Stimulated activated naive CD8-positive, alpha-beta T cell treated with anti-CD3 and anti-CD28 coated beads, Interleukin-15, amount 100 ng/mL, for 72 hours (primary cell): Measurements from ENCODE around the gene PUS1.
"Not testable (repeated sequence)": the region's sequence is repeated elsewhere in the genome, so short reads cannot be mapped to it uniquely, and the experiment has no call there.

Source experiments
- ATAC-seq: fragments of 150-1000 bp; cut with Tn5 transposase; 2 replicates; pipeline ENCODE4 v1.10.0; 2021; ENCODE audit warnings: mild to moderate bottlenecking, moderate library complexity
- DNase-seq, 2 donors: peaks; one replicate each; pipeline ENCODE4 v3.0.0; 2021 to 2022
- H3K27ac Mint-ChIP-seq, 2 donors: one replicate each; pipeline ENCODE4 v1.8.0; 2022; ENCODE audit warnings: mild to moderate bottlenecking in 2 of 2, mixed read lengths in 2 of 2, moderate library complexity in 2 of 2
- H3K27me3 Mint-ChIP-seq: one replicate; pipeline ENCODE4 v1.8.0; 2022; ENCODE audit warnings: mixed read lengths
- H3K4me1 Mint-ChIP-seq: one replicate; pipeline ENCODE4 v1.8.0; 2022; ENCODE audit warnings: mild to moderate bottlenecking, mixed read lengths
- H3K4me3 Mint-ChIP-seq, 2 donors: one replicate each; pipeline ENCODE4 v1.8.0; 2022; ENCODE audit warnings: mild to moderate bottlenecking in 2 of 2, mixed read lengths in 2 of 2, moderate library complexity in 1 of 2
- H3K9me3 Mint-ChIP-seq, 2 donors: one replicate each; pipeline ENCODE4 v1.8.0; 2022; ENCODE audit warnings: mixed read lengths in 2 of 2

PUS1 gene

DNA sequence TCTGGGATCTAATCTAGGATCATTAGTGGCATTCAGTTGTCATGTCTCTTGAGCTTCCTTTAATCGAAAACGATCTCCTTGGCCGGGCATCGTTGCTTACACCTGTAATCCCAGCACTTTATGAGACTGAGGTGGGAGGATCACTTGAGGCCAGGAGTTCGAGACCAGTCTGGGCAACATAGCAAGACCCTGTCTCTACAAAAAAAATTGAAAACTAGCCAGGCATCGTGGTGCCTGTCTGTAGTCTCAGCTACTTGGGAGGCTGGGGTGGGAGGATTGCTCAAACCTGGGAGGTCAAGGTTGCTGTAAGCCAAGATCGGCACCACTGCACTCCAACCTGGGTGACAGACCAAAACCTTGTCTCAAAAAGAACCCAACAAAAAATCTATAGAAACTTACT is 9.0 kb downstream of the PUS1 start:
- no peak overlapping the region for H3K27ac Mint-ChIP-seq
- ATAC-seq (no peak), DNase-seq (no peak)
- peaks cover 7% of the 10 kb centered on the region for H3K4me1 Mint-ChIP-seq
- no peak overlapping the region for H3K4me3 Mint-ChIP-seq
- H3K9me3 Mint-ChIP-seq, result no peaks in the 10 kb centered on the region
- no peaks in the 10 kb centered on the region for H3K27me3 Mint-ChIP-seq

DNA sequence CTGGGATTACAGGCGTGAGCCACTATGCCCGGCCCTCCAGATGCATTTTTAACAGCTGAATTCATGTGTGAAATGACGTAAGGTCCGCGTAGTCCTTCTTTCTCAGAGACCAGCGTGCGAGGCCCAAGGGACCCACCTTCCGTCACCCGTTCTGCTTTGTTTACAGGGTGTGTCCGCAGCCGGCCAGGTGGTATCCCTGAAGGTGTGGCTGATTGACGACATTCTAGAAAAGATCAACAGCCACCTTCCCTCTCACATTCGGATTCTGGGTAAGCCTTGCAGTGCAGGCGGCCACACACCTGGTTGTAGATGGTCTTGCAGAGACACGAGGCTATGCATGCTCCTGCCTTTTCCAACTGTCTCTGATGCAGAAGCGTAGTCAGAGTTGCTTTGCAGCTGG is 9.9 kb downstream of the PUS1 start:
- ATAC-seq (no peak), DNase-seq (no peak)
- no peaks in the 10 kb centered on the region for H3K4me1 Mint-ChIP-seq
- H3K27ac Mint-ChIP-seq, result no peak overlapping the region
- H3K27me3 Mint-ChIP-seq, result no peaks in the 10 kb centered on the region
- no peaks in the 10 kb centered on the region for H3K9me3 Mint-ChIP-seq
- H3K4me3 Mint-ChIP-seq, result no peak overlapping the region

DNA sequence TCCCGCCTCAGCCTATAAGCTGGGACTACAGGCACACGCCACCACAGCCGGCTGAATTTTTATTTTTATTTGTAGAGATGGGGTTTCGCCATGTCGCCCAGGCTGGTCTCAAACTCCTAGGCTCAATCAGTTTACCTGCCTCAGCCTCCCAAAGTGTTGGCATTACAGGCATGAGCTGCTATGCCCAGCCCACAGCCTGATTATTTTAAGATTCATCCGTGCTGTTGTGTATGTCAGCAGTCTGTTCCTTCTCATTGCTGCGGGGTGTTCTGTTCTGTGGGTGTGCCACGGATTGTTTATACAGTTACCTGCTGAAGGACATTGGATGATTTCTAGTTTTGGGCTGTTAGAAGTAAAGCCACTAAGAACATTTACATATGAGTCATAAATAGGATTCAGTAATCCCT is 11.1 kb downstream of the PUS1 start:
- Mint-ChIP-seq H3K4me1 (no peaks in the 10 kb centered on the region), H3K27ac (no peak overlapping the region), H3K27me3 (no peaks in the 10 kb centered on the region), H3K4me3 (no peak overlapping the region), H3K9me3 (no peaks in the 10 kb centered on the region)
- ATAC-seq (no peak), DNase-seq (no peak)

DNA sequence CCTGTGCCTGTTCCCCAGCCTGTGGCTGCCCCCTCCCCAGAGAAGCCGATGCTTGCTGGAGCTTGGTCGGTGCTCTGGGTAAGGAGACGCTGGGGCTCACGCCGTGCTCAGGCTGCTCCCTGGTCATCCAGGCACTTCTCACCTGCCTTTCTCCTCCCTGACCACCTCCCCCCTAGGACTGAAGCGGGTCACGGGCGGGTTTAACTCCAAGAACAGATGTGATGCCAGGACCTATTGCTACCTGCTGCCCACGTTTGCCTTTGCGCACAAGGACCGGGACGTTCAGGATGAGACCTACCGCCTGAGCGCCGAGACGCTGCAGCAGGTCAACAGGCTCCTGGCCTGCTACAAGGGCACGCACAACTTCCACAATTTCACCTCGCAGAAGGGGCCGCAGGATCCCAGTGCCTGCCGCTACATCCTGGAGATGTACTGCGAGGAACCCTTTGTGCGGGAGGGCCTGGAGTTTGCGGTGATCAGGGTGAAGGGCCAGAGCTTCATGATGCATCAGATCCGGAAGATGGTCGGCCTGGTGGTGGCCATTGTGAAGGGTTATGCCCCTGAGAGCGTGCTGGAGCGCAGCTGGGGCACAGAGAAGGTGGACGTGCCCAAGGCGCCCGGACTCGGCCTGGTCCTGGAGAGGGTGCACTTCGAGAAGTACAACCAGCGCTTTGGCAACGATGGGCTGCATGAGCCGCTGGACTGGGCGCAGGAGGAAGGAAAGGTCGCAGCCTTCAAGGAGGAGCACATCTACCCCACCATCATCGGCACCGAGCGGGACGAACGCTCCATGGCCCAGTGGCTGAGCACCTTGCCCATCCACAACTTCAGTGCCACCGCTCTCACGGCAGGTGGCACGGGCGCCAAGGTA is 12.3 kb downstream of the PUS1 start:
- ATAC-seq (no peak), DNase-seq (no peak)
- Mint-ChIP-seq H3K4me1 (no peaks in the 10 kb centered on the region), H3K4me3 (no peak overlapping the region), H3K27me3 (no peaks in the 10 kb centered on the region), H3K27ac (peak overlapping the region in 1 of 2 donors; percentile 80), H3K9me3 (no peaks in the 10 kb centered on the region)

DNA sequence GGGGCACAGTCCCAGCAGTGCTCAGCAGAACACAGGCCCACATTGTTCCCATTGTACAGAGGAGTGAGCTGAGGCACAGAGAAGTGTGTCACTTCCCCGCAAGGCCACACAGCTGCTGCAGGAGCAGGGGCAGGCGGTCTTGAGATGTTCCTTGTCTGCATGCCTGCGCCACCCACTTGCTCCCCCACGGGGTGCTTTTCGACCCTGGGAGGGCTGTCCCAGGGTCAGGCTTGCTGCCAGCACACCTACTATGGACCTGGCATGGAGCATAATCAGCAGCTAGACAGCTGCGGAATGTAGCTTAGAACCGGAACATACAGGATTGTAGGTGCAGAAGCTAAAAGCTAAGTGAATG is 12.9 kb downstream of the PUS1 start:
- DNase-seq (no peak), ATAC-seq (no peak)
- no peaks in the 10 kb centered on the region for H3K4me1 Mint-ChIP-seq
- H3K27me3 Mint-ChIP-seq, result no peaks in the 10 kb centered on the region
- H3K4me3 Mint-ChIP-seq, result no peak overlapping the region
- H3K27ac Mint-ChIP-seq, result peak overlapping the region in 1 of 2 donors; percentile 54
- no peaks in the 10 kb centered on the region for H3K9me3 Mint-ChIP-seq

DNA sequence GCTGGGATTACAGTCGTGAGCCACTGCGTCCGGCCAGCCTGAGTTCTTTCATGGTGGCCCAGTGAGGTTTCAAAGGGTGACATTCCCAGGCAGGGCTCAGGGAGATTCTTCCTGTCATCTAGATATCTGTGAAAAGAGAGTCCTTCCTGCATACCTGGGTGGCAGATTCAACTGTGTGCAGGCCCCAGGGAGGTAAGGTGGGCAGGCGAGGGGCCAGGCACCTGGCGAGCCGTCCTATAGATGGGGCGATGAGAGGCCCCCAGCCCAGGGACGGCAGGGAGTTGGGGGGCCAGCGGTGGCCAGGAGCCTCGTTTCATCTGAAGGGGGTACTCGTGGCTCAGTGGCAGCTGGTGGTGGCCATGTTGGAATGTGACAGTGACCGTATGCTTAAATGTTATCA is 13.6 kb downstream of the PUS1 start:
- DNase-seq (no peak), ATAC-seq (no peak)
- Mint-ChIP-seq H3K4me3 (no peak overlapping the region), H3K27ac (no peak overlapping the region), H3K9me3 (no peaks in the 10 kb centered on the region), H3K4me1 (peaks cover 3% of the 10 kb centered on the region), H3K27me3 (no peaks in the 10 kb centered on the region)

DNA sequence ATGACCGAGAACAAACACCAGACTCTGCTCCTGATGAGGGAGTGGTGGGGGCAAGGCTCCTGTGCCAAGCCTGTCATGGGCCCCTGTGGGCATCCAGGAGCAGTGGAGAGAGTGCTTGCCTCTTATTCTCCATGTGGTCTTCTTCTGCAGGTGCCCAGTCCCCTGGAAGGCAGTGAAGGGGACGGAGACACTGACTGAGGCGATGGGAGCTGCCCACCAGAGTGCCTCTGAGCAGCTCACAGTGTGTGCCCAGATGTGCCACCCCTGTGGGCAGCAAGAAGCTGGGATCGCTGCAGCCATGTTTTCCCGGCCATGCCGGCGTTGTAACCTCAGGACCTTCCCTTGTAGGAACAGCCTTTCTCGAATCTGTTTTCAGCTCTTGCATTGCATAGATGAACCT is 14.3 kb downstream of the PUS1 start:
- H3K27ac Mint-ChIP-seq, result no peak overlapping the region
- H3K4me1 Mint-ChIP-seq, result peaks cover 11% of the 10 kb centered on the region
- H3K27me3 Mint-ChIP-seq, result no peaks in the 10 kb centered on the region
- ATAC-seq (no peak), DNase-seq (peak in 1 of 2 donors; percentile 3)
- no peaks in the 10 kb centered on the region for H3K9me3 Mint-ChIP-seq
- H3K4me3 Mint-ChIP-seq, result no peak overlapping the region

DNA sequence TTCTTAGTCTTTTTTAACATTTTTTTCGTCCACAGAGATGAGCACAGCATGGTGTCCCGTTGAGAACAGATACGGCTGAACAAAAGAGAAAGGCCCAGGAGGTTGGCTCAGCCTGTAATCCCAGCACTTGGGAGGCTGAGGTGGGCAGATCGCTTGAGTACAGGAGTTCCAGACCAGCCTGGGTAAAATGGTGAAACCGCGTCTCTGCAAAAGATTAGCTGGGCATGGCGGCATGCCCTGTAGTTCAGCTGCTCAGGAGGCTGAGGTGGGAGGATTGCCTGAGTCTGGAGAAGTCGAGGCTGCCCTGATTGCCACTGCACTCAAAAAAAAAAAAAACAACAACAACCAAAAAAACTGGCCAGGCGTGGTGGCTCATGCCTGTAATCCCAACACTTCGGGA is 14.8 kb downstream of the PUS1 start:
- H3K4me1 Mint-ChIP-seq, result peaks cover 15% of the 10 kb centered on the region
- H3K27me3 Mint-ChIP-seq, result no peaks in the 10 kb centered on the region
- H3K9me3 Mint-ChIP-seq, result no peaks in the 10 kb centered on the region
- no peak overlapping the region for H3K4me3 Mint-ChIP-seq
- no peak overlapping the region for H3K27ac Mint-ChIP-seq
- DNase-seq, result peak in 1 of 2 donors; percentile 4
- ATAC-seq, result no peak

DNA sequence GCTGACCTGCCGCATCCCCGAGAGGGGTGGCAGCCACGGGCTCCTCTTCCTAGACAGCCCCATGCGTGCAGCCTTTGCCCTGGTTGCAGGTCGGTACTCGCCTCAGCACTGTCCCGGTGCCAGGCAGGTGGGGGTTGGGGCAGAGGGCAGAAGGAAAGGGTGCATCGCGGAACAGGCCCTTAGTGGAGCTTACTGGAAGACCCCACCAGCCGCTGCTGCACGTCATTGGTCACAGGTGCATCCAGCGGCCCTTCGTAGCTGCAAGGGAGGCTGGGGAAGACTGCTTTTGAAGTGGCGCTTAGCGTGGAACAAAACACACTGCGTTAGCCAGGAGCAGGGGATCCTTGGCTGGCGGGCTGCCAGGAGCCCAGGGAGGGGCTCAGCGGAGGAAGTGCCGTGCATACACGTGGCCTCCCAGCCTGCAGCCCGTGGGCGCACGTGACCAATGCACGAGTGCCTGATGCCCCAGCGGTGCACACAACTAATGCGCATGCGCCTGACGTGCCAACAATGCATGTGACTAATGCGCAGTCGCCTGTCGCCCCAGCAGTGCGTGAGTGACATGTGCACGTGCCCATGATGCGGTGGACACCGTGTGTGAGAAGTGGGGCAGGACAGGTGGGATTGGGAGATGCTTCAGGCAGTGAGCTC is 15.7 kb downstream of the PUS1 start:
- ATAC-seq (no peak), DNase-seq (peak in 1 of 2 donors; percentile 8)
- Mint-ChIP-seq H3K4me1 (peaks cover 19% of the 10 kb centered on the region), H3K9me3 (no peaks in the 10 kb centered on the region), H3K27ac (no peak overlapping the region), H3K4me3 (no peak overlapping the region), H3K27me3 (no peaks in the 10 kb centered on the region)

DNA sequence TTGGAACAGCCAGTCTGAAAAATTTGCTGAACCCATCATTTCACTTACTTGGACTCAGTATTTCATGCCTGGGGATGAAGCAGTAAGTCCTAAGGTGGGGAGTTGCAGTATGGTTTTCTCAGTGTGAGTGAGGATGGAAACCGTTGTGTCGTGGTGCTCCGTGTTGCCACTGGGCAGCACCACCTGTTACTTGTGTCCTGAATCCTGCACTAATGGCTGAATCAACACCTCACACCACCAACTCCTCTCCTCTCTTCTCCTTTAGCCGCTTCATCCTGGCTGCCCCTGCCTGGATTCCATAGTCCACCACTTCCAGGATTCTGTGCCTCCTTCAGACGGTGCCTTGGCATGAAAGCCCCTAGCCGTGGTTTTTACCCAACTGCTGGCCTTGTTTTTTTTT is 17.7 kb downstream of the PUS1 start:
- H3K4me1 Mint-ChIP-seq, result peaks cover 26% of the 10 kb centered on the region
- no peak for ATAC-seq
- no peaks in the 10 kb centered on the region for H3K9me3 Mint-ChIP-seq
- no peaks in the 10 kb centered on the region for H3K27me3 Mint-ChIP-seq
- no peak overlapping the region for H3K4me3 Mint-ChIP-seq
- H3K27ac Mint-ChIP-seq, result no peak overlapping the region
- DNase-seq, result peak in 1 of 2 donors; percentile 7

DNA sequence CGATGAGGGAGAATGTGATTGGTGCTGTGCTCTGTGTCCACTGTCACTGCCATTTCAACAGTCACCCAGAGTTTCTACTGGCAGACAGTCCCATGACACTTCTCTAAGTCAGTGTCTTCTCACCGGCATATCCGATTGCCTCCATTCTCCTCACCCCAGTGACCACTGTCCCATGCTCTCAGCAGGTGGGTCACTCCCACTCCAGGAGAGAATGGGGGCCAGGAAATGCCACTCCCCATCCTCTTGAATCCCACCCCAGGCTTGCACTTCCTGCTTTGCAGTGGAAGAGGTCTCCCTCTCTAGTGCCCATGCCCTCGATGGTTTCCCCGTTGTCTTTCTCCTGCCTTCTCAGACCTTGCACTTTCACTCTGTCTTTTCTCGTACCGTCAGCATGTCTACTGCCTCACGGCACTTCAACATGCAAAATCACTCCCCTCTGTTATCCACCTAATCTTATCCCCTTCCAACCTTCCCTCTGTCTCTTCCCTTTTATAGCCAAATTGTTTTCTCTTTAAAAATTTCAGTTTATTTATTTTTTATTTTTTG is 18.5 kb downstream of the PUS1 start:
- Mint-ChIP-seq H3K4me1 (peaks cover 29% of the 10 kb centered on the region), H3K27me3 (no peaks in the 10 kb centered on the region), H3K27ac (no peak overlapping the region), H3K9me3 (no peaks in the 10 kb centered on the region), H3K4me3 (peak overlapping the region in 1 of 2 donors; percentile 16)
- peak in 1 of 2 donors; percentile 9 for DNase-seq
- ATAC-seq, result no peak

DNA sequence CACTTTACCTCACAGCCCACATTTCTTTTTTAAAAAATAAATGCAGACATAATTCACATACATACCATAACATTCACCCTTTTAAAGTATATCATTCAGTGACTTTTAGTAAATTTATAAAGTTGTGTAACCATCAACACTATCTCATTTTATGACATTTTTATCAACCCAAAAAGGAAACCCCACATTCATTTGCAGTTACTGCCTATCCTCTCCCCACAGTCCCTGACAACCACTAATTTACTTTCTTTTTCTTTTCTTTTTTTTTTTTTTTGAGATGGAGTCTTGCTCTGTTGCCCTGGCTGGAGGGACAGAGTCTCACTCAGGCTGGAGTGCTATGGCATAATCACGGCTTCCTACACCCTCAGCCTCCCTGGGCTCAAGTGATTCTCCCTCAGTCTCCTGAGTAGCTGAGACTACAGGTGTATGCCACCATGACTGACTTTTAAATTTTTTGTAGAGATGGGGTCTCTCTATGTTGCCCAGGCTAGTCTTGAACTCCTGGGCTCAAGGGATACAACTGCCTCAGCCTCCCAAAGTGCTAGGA is 19.2 kb downstream of the PUS1 start:
- Mint-ChIP-seq H3K4me1 (peaks cover 36% of the 10 kb centered on the region), H3K4me3 (peak overlapping the region; percentile 40 to 54), H3K27ac (peak overlapping the region; percentile 45 to 73), H3K9me3 (no peaks in the 10 kb centered on the region), H3K27me3 (no peaks in the 10 kb centered on the region)
- ATAC-seq (no peak), DNase-seq (peak in 1 of 2 donors; percentile 5)

DNA sequence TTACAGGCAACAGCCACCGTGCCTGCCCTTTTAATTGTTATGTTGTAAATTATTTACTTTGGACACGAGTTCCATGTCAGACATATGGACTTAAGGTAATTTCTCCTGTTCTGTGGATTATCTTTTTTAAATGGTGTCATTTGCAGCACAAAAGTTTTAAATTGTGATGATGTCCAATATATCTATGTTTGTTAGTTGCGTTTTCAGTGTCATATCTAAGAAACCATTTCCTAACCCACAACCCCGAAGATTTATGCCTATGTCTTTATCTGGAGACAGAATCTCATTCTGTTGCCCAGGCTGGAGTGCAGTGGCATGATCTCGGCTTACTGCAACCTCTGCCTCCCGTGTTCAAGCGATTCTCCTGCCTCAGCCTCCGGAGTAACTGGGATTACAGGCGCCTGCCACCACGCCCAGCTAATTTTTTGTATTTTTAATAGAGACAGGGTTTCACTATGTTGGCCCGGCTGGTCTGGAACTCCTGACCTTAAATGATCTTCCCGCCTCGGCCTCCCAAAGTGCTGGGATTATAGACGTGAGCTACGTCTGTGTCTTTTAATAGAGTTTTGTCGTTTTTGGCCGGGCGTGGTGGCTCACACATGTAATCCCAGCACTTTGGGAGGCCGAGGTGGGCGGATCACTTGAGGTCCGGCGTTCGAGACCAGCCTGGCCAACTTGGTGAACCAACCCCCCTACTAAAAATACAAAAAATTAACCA is 19.8 kb downstream of the PUS1 start:
- not testable (repeated sequence) for ATAC-seq
- peaks cover 38% of the 10 kb centered on the region for H3K4me1 Mint-ChIP-seq

DNA sequence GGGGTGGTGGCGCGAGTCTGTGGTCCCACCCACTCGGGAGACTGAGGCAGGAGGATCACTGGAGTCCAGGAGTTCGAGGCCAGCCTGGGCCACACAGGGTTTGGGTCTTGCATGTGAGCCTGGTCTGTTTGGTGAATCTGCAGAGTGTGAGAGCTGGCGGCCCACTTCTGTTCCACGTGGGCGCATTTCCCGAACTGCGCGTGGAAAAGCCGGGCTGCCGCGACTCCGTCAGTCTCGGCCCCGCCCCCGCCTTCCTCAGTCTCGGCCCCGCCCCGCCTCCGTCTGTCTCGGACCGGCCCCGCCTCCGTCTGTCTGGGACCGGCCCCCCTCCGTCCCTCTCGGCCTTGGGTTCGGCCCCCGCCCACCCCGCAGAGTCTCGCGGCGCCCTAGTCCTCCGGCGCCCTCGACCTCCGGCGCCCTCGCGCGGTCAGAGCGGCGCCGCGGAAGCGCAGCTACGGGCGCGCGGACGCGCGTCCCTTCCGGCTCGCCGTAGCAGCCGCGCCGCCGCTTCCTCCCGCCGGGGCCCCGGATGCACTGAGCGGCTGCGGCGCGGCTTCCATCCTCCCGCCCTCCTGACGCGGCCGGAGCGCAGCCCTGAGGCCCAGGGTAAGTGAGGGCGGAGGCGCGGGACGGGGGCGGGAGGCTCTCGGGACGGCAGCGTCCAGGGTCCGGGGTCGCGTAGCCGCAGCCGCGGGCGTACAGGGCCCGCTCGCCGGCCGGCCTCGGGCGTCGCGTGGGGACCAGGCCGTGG is 20.5 kb downstream of the PUS1 start, which contains the start of gene EP400:
Gene EP400 (plus strand): TSS at position 512 of the 751 bp plus-strand sequence. CDS start 10,678 bp downstream, outside the sequence.
- Mint-ChIP-seq H3K27me3 (no peaks in the 10 kb centered on the region), H3K4me1 (peaks cover 38% of the 10 kb centered on the region), H3K4me3 (peak within 1 kb of the TSS; percentile 89 to 92), H3K27ac (peak within 1 kb of the TSS; percentile 95 to 96), H3K9me3 (no peaks in the 10 kb centered on the region)
- ATAC-seq (peak; percentile 95), DNase-seq (peak; percentile 92 to 94)

More for the DNA sequence above, 19.8 kb downstream of the PUS1 start:
- not testable (repeated sequence) for DNase-seq, H3K9me3 Mint-ChIP-seq, H3K27me3 Mint-ChIP-seq
- Mint-ChIP-seq H3K4me3 (peak overlapping the region; percentile 78 to 81), H3K27ac (peak overlapping the region in 1 of 2 donors; percentile 34)
